Middle frontal gyrus (tissue), 1 donor: Measurements from ENCODE around the gene KRTAP19-7.

Source experiments
- DNase-seq: peaks from one replicate; pipeline ENCODE4 v3.0.0-alpha.2; 2015; ENCODE audit warnings: low spot score; ENCODE audit errors: extremely low spot score

The KRTAP19-7 gene, protein sequence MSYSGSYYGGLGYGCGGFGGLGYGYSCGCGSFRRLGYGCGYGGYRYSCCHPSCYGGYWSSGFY

DNA sequence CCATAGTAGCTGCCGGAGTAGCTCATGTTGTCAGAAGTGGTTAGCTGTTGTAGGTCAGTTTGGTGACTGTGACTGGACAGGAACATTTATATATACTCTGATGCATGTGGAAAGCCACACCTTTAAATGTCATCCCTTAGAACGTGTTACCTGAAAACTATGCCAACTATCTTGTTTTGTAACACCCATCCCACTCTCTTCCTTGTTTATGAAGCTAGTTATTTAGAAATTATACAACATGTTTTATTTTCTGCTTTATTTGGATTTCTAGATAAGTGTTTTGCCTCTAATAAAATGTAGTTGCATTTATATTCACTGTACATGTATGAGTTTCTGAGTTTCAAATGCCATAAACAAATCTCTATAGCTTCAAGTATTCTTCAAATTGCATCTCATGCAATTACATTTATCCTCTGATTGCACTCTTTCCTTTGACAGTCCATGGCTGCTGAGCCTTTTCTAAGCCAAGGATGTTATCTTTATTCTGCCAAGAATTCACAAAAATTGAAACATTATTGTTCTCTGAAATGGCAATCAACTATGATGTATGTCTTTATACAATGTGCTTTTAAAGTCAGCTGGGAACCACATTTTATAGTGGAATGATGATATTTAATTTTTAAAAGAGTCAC lies at the start of gene KRTAP19-7:
TSS of gene KRTAP19-7 (minus strand) at position 51 of the 632 bp plus-strand sequence. CDS start at position 26, 25 bp downstream.
- no peak for DNase-seq

DNA sequence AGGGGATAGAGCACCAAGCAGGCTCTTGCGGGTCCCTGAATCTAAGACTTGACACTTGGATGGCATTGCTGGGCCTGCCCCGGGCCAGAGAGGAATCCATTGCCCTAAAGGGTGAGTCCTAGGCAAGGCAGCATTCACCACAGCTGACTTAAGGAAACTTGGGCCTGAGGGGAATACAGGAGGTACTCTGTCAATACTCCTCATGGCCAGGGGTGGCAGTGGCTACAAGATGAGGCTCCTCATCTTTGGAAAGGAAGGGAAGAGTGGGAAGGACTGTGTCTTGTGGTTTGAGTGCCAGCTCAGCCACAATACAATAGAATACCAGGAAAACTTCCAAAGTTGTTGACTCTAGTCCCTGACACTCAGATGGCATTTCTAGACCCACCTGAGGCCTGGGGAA lies 44.9 kb upstream of the KRTAP19-7 start:
- no peak for DNase-seq

DNA sequence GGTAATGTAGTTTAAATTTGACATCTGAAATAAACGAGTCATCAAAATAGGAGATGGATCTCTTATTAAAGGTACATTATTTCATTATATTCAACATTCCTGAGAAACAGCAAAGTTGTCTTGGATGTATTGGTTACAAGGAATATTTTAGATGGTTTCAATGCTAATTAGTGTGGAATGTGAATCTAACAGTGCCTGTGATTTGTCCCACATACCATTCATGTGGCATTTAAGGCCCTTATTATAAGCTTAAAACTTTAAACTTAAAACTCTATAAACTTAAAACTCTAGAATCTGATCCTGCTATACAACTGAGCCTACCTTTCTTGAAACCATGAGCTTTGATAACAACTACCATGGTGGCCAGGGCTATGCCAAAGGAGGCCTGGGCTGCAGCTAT lies 39.7 kb upstream of the KRTAP19-7 start, which contains the start of gene KRTAP22-1:
TSS of gene KRTAP22-1 (plus strand) at position 301 of the 400 bp plus-strand sequence.
- no peak for DNase-seq

DNA sequence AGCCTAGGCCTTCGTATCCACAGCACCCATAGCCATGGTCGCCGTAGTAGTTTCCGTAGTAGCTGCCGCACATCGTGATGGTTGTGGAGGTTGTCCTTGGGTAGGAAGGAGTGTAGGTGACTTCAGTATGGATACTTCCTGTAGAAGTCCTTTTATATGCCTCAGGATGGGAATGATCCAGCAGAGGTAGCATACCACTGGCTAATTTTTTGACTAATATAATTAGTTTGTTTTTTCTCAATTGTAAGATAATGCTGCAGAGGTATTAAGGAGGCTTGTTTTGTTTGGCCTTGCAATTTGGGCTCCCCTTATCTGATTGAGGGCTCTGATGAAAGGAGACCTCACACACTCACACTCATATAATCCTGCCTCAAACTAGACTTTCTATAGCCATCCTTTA lies 37.7 kb upstream of the KRTAP19-7 start, which contains the start of gene KRTAP6-2:
TSS of gene KRTAP6-2 (minus strand) at position 101 of the 400 bp plus-strand sequence. CDS start at position 73, 28 bp downstream.
- DNase-seq, result no peak

DNA sequence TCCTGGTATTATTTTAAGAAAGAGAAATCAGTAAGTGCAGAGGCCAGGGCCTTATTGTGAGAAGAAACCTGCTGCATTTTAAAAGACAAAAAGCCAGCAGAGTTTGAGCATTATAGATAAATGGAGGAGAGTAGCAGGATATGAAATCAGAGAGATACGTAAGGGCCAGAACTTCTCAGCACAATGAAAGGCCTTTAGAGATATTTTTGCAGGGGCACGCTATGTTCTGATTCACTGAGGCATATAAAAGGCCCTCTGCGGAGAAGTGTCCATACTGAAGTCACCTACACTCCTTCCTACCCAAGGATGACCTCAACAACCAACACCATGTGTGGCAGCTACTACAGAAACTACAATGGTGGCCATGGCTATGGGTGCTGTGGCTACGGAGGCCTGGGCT lies 31.0 kb upstream of the KRTAP19-7 start, which contains the start of gene KRTAP6-3:
TSS of gene KRTAP6-3 (plus strand) at position 301 of the 400 bp plus-strand sequence. CDS start at position 307, 6 bp downstream.
- DNase-seq, result no peak

DNA sequence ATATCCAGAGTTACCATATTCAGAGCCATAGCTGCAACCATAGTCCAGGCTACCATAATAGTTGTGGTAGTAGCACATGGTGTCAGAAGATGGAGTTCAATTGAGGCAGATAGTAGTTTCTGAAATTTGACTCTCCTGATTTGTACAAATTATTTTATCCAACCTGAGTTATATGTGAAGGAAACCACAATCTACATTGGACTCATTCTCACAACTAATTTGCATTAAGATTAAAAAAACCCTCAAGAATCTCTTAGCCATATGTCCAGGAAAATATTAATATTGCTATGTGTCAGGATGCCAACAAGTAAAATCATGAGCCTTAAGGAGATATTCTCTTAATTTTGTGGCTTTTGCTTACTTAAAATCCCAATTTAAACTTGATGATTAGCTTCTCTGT lies 29.2 kb upstream of the KRTAP19-7 start, which contains the start of gene KRTAP22-2:
TSS of gene KRTAP22-2 (minus strand) at position 101 of the 400 bp plus-strand sequence.
- no peak for DNase-seq

DNA sequence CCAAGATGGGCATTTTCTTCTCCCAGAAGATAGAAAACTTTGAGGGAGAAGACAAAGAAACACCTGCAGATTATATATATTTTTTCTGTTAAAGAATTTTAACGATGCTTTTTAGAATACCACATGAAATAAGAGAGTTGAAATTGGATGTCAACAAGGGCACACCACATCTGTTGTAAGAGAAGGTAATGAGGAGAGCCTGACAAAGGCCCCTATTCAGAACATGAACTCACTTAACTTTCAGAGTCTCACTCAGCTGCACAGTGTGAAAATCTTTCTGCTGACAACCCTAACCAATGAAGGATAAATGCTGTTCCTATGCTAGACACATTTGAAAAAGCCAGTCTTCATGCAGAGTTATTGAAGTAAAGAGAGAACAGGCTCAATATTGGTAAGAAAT lies 21.8 kb upstream of the KRTAP19-7 start:
- DNase-seq, result no peak

DNA sequence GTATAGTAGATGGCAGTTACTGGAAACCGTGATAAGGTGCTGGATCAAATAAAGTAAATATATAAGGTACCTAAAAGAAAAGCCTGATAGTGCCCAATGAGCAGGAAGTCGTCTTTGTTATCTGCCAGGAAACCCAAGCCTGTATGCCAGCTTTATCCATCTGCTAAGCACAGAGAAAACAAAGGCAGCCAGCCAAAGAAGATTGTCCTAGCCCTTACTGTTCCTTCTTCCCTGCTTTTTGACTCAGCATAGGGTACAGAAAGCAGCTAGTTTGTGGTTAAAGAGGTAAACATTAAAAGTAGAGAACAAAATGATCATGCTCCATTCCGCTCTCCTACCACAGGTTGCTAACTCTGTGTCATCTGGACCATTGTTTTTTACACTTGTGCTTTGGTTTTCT lies 19.0 kb upstream of the KRTAP19-7 start:
- no peak for DNase-seq

DNA sequence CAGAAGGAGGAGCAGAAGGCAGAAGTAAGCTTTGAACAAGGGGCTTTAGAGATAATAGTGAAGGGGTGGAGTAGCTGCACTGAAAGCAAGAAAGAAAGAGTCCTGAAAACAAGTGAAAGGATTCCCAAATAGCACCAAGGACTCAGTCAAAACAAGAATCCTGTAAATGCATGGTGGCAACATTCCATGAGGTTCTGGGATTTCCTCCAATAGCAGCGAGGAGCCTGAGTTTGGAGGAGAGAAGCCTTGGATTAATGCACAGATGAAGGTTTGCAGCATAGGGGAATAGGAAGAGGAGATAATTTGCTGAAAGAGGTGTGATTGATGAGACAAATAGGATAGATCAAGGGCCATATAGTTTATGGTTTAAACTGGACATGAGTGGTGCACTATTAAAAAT lies 18.2 kb upstream of the KRTAP19-7 start:
- peak; percentile 20 for DNase-seq

DNA sequence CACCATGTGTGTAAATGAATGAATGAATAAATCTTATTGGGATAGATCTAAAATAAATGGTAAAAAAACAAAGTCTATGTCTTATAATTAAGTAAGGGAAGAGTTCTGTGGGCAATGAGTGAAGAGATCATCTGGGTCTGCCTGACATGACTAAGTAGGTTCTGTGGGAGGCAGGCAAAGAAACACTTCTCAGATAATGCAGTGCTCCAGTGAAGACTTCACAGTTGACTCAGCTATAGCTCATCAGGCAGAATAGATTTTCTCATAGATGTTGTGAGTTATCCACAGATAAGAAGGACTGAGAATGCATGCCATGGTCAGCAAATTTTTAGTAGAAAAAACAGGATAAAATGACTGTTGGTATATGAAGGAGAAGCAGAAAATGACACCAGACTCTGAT lies 16.7 kb upstream of the KRTAP19-7 start:
- DNase-seq, result no peak

DNA sequence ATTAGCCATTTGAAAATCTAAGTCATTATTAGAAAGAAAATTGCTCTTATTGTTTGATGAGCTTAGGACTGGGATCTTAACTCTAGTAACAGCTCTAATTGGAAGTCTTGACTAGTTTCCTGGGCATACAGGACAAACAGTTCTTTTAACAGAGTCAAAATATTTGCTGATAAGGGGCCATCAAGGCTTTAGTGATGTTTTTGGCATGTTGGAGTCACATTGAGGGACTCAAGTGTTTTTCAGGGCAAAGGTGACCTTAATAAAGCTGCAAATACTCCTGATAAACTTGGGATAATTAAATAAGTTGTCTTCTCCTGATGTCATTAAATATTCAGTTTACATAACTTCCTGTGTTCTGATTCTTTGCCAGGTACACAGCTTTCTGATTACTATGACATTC lies 6.5 kb upstream of the KRTAP19-7 start:
- DNase-seq, result no peak

DNA sequence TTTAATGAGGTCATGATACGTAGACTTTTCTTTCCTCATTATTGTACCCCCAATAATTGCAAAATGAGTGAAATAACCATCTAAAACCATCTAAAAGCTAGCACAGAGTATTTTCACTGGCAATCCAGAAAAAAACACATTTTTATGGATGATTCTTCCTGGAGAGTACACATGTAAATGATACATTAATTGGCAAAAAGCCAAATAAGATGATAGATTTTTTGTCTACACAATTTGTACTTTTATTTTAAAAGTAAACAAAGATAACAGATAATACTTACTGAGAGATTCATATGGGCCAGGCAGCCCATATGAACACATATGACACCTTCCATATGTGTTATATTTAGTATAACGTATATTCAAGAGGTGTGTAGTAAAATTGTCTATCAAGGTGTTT lies 2.5 kb upstream of the KRTAP19-7 start:
- DNase-seq, result no peak

DNA sequence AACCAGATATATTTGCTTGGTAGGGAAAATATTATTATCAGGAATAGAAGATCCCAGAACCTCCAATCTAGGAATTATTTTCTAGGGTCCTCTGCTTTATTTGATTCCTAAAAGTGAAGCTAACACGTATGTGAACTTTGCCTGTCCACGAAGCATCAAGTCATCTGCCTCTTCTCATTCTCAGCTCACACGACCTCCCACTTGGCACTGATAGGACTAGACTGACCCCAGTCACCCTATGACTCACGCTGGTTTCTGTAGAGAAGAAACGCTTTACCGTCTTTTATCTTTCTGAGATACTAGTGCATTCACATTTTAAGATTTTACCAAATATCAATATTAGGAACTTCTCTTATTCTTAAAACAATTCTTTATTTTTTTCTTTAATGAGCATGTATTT lies 2.0 kb upstream of the KRTAP19-7 start:
- DNase-seq, result no peak

DNA sequence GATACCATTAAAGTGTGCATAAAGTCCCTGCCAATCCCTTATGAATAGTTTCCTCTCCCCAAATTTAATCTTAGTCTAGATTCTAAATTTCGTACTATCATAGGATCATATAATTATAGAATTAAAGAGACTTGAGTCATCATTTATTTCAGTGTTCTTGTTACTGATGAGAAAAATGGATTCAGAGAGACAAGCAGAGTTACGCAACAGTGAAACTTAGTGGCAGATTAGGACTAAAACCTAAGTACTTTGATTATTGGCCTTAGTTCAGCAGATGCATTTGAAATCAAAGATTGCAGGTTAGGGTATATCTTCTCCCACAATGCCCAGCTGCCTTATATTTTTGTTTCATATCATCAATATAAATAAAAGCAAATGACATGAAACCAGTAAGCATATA lies 843 bp upstream of the KRTAP19-7 start:
- no peak for DNase-seq

DNA sequence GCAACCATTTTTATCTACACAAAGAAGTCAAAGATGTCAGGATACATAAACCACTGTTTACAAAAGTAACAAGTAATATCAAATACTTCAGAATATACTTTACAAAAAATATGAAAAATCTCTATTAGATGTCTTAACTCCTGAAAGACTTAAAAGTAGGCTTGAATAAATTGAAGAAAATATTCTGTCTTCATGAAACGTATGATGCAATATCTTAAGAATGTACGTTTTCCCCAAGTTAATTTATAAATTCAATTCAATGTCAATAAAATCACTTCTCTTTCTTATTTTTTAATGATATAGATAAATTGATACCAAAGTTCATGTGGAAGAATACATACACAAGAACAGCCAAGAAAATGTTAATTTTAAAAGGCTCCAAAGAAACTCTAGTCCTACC lies 6.0 kb downstream of the KRTAP19-7 start:
- no peak for DNase-seq

DNA sequence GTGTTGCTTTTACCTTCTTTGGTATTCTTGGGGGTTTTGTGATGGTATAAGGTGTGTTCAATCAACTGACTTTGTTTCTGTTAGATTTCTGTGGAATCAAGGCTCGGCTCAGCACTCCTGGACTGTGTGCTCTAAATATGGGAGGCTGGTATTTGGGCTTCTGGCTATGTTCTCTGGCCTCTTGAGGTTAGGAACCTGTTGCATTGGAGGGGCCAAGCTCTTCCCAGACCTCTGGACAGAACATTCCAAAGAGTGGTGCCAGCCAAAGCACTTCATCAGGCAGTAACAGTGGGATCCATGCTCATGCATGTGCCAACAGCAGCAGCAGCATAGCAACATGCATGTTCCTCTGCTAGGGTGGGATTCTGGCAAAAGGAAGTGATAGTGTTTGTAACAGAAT lies 8.3 kb downstream of the KRTAP19-7 start:
- no peak for DNase-seq

DNA sequence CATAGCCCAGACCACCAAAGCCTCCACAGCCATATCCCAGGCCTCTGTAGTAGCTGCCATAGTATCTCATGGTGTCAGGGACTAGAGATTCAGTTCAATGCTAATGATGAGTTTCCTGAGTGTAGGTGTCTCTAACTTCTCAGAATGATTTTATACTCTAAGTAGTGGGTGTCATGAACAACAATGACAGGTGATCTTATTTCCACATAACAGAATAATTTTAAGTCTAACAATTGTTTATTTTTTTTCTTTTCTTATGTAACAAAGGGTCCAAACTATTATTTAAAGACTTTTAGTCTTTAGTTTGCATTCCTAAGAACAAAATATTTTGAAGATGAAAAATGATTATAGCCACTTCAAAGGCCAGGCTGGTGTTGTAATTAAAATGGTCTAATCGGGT lies 19.4 kb downstream of the KRTAP19-7 start, which contains the start of gene KRTAP19-6:
TSS of gene KRTAP19-6 (minus strand) at position 101 of the 400 bp plus-strand sequence. CDS start at position 70, 31 bp downstream.
- DNase-seq, result no peak

DNA sequence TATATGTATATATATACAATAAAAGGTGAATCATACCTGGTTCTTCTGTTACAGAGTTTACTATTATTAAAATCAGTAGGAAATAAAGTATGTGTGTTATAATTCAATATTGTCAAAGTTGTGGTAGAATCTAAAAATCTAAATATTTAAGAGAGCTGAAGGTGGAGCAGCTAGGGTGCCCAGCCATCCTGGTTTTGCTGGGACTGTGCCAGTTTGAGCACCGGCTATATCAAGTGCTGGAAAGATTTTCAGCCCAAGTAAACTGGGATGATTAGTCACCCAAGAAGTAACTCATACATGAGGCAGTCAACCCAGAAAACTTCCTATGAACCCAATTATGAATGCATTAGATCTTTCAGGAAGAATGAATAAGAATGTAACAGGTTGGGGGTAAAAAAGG lies 42.2 kb downstream of the KRTAP19-7 start:
- no peak for DNase-seq

DNA sequence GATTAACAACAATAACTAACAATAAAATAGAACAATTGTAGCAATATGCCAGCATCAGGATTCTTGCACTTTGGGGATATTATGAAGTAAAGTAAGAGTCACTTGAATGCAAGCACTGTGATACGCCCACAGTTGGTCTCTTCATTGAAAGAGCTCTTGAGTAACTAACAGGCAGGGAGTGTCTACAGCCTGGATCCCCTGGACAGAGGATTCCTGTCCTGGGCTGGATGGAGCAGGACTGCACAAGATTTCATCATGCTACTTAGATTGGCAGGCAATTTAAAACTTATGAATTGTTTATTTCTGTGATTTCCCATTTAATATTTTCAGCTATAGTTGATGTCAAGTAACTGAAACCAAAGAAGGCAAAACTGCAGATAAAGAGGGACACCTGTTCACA lies 45.4 kb downstream of the KRTAP19-7 start:
- DNase-seq, result no peak
